Measurements from ENCODE around the gene CARMIL1. TPM values are rescaled to one million over a fixed set of nuclear protein-coding genes. Genes with fewer than 3 reads are reported as not detected.

The CARMIL1 gene
- total RNA-seq, 1 experiment from 2014 or later, result 23.6 TPM

DNA sequence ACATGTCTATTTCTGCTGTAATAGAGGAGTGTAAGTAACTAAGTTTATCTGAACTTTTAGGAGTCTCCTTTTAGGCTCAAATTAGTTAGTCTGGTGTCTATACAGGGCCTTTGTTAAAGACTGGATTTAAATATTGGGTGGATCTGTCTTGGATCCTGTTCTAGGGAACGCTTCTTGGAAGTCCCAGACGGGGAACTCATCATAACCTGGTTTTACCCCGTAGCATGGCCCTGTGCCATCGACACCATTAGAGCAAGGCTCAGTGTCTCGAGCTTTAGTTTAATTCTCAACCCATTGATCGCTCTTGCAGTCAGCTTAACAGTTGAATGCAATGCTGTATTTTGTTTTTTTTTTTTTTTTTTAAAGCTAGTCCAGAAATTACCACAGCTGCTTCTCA is 89.9 kb downstream of the CARMIL1 start:
- H3K9ac ChIP-seq (ENCODE audit: extremely low read depth, insufficient read length, low read length), result no peak overlapping the region
- no CpG with 5 or more reads among the region's 6 CpGs for WGBS (ENCODE audit: extremely low coverage, insufficient read length, low lambda C conversion rate)
- no peak overlapping the region for H3T11ph ChIP-seq (ENCODE audit: low read length)
- no peaks in the 10 kb centered on the region for H3K23me2 ChIP-seq (ENCODE audit: insufficient read length, low read depth, low read length, poor library complexity, severe bottlenecking)
- H3K14ac ChIP-seq (ENCODE audit: insufficient read depth, low read length), result no peak overlapping the region
- H3K27me3 ChIP-seq (ENCODE audit: insufficient read depth, low read length), result no peaks in the 10 kb centered on the region
- TF ChIP-seq, protein P1, sequence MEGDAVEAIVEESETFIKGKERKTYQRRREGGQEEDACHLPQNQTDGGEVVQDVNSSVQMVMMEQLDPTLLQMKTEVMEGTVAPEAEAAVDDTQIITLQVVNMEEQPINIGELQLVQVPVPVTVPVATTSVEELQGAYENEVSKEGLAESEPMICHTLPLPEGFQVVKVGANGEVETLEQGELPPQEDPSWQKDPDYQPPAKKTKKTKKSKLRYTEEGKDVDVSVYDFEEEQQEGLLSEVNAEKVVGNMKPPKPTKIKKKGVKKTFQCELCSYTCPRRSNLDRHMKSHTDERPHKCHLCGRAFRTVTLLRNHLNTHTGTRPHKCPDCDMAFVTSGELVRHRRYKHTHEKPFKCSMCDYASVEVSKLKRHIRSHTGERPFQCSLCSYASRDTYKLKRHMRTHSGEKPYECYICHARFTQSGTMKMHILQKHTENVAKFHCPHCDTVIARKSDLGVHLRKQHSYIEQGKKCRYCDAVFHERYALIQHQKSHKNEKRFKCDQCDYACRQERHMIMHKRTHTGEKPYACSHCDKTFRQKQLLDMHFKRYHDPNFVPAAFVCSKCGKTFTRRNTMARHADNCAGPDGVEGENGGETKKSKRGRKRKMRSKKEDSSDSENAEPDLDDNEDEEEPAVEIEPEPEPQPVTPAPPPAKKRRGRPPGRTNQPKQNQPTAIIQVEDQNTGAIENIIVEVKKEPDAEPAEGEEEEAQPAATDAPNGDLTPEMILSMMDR (conservative IDR thresholded peaks at IDR 0.05), result no peak
- H2BK5ac ChIP-seq (ENCODE audit: insufficient read length, low read length), result no peak overlapping the region
- no peaks in the 10 kb centered on the region for H4K20me1 ChIP-seq (ENCODE audit: control insufficient read depth, insufficient read depth, insufficient read length)
- no peak for DNase-seq
- H3K23ac ChIP-seq (ENCODE audit: insufficient read length, low read depth, low read length), result no peak overlapping the region
- peaks cover 8% of the 10 kb centered on the region; the same call in 1 of the 2 replicates for H3K4me1 ChIP-seq (ENCODE audit: insufficient read depth, low read length)
- H4K91ac ChIP-seq (ENCODE audit: insufficient read length, low read depth, low read length), result no peak overlapping the region
- H2BK20ac ChIP-seq (ENCODE audit: low read depth, low read length, poor library complexity, severe bottlenecking), result no peak overlapping the region
- Mint-ChIP-seq H3K4me1 (peaks cover 41 to 49% of the 10 kb centered on the region in 2 experiments), H3K4me3 (no peak overlapping the region), H3K27me3 (ENCODE audit: low read depth) (no peaks in the 10 kb centered on the region), H3K27ac (peak overlapping the region in 1 of 3 experiments; percentile 96; a peak in 2 of 7 replicates), H3K9me3 (peaks cover 0 to 2% of the 10 kb centered on the region in 2 experiments; a peak in 2 of 5 replicates), H3K36me3 (ENCODE audit: insufficient read depth in 1 of 3, low read depth in 3 of 3) (no peaks in the 10 kb centered on the region; a peak in 1 of 7 replicates)
- H2BK15ac ChIP-seq (ENCODE audit: low read depth, low read length), result no peak overlapping the region
- no peak overlapping the region for H3K56ac ChIP-seq (ENCODE audit: insufficient read length, low read depth, low read length)
- H2BK120ac ChIP-seq (ENCODE audit: low read depth, low read length, poor library complexity, severe bottlenecking), result no peak overlapping the region
- no peak overlapping the region for H2AK5ac ChIP-seq (ENCODE audit: insufficient read length, low read length)
- no peak overlapping the region for H4K8ac ChIP-seq (replicated peaks; ENCODE audit: insufficient read length, low read depth, low read length)
- H3K4ac ChIP-seq (ENCODE audit: low read depth, low read length), result no peak overlapping the region
- peaks cover 7% of the 10 kb centered on the region for H3K79me1 ChIP-seq (ENCODE audit: insufficient read depth, low read depth, low read length, poor library complexity, severe bottlenecking)
- H2BK12ac ChIP-seq (ENCODE audit: insufficient read length, low read depth, low read length), result no peak overlapping the region
- no peak overlapping the region for H4K5ac ChIP-seq (ENCODE audit: insufficient read length, low read depth, low read length)
- H3K9me3 ChIP-seq (ENCODE audit: control insufficient read depth, low read depth, low read length), result no peaks in the 10 kb centered on the region
- no peak overlapping the region for H2AFZ ChIP-seq (ENCODE audit: low read length)
- H3K18ac ChIP-seq (ENCODE audit: insufficient read length, low read depth, low read length), result no peak overlapping the region
- no peak overlapping the region for H3K27ac ChIP-seq (ENCODE audit: insufficient read length, low read depth, low read length)
- no peak overlapping the region for H3K4me2 ChIP-seq (ENCODE audit: insufficient read depth, insufficient read length, low read length)
- H3K79me2 ChIP-seq (ENCODE audit: insufficient read depth, low read length), result peaks cover 6% of the 10 kb centered on the region; the same call in 1 of the 2 replicates

All from H9 (cell line).